Measurements from ENCODE around the gene FBXO44. TPM values are rescaled to one million over a fixed set of nuclear protein-coding genes. Genes with fewer than 3 reads are reported as not detected.

Gene FBXO44
- total and polyA plus RNA-seq, 4 donors = 10.4 to 40.6 (median 21.1) TPM

DNA sequence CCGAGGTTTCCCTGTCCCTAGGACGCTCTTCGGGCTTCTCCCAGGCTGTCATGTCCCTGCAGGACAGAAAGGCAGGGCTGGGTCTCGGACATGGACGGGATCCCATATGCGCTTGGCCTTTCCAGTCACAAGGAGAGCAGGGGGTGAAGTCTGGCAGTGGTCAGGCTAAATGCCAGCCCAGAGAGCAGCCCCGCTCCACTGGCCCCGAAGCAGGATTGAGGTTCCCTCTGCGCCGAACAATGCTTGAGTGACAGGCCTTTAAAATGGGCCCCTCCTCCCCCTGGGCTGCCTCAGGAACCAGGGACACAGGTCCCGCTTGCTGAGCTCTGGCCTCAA, 49.5 kb downstream of the FBXO44 start:
- DNase-seq (no peak), ATAC-seq (ENCODE audit: low FRiP score) (no peak)
- H3K4me3 ChIP-seq (ENCODE audit: low read length in 2 of 2) = no peak overlapping the region
- H3K36me3 ChIP-seq (ENCODE audit: control insufficient read depth in 1 of 2, insufficient read depth in 2 of 2, low read length in 1 of 2) = no peaks in the 10 kb centered on the region
- no peaks in the 10 kb centered on the region for H3K27me3 ChIP-seq (ENCODE audit: control insufficient read depth in 1 of 2, insufficient read depth in 2 of 2, low read length in 1 of 2)
- no peaks in the 10 kb centered on the region for H3K9me3 ChIP-seq (ENCODE audit: control insufficient read depth, low read length)
- intact Hi-C loops (cut with DNase I) = no loop called here
- 76 to 78% methylated on average over 11 of the region's 11 CpGs for WGBS, 2 donors
- no peaks in the 10 kb centered on the region for H3K4me1 ChIP-seq (ENCODE audit: control insufficient read depth in 1 of 2, insufficient read depth in 2 of 2, low read length in 2 of 2)
- no peak overlapping the region for H3K27ac ChIP-seq (ENCODE audit: low read depth in 1 of 2, low read length in 2 of 2)

GRCh38 chr1:11704691-11705475, 50.2 kb downstream of the FBXO44 start:
- Histone ChIP-seq H3K27ac (ENCODE audit: low read depth in 1 of 2, low read length in 2 of 2) (no peak overlapping the region), H3K9me3 (ENCODE audit: control insufficient read depth, low read length) (no peaks in the 10 kb centered on the region), H3K4me3 (ENCODE audit: low read length in 2 of 2) (no peak overlapping the region), H3K4me1 (ENCODE audit: control insufficient read depth in 1 of 2, insufficient read depth in 2 of 2, low read length in 2 of 2) (no peaks in the 10 kb centered on the region), H3K36me3 (ENCODE audit: control insufficient read depth in 1 of 2, insufficient read depth in 2 of 2, low read length in 1 of 2) (no peaks in the 10 kb centered on the region), H3K27me3 (ENCODE audit: control insufficient read depth in 1 of 2, insufficient read depth in 2 of 2, low read length in 1 of 2) (no peaks in the 10 kb centered on the region)
- ATAC-seq (ENCODE audit: low FRiP score) (no peak), DNase-seq (no peak)
- WGBS, 2 donors = 78 to 81% methylated on average over 21 to 22 of the region's 22 CpGs
- intact Hi-C loops (cut with DNase I) = no loop called here

DNA sequence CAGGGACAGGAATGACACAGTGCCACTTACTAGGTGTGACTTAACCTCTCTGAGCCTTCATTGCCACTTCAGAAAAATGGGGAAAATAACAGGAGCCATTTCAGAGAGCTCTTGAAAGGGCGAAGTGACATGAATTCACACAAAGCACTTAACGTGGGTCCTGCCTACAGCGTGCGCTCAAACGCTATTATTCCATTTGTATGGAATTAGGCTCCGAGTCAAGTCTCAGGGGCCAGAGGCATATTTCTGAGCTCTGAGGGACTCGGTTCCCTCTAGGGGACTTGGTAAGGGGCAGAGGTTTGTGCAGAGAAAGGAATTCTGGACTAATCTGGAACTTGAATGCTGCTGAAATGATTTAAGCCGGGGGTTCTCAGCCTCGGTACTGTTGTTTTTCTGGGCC, 50.9 kb downstream of the FBXO44 start:
- DNase-seq = no peak
- no peak overlapping the region for H3K4me3 ChIP-seq (ENCODE audit: low read length in 2 of 2)
- intact Hi-C loops (cut with DNase I) = no loop called here
- ATAC-seq (ENCODE audit: low FRiP score) = no peak
- H3K27ac ChIP-seq (ENCODE audit: low read depth in 1 of 2, low read length in 2 of 2) = no peak overlapping the region
- H3K9me3 ChIP-seq (ENCODE audit: control insufficient read depth, low read length) = no peaks in the 10 kb centered on the region
- H3K4me1 ChIP-seq (ENCODE audit: control insufficient read depth in 1 of 2, insufficient read depth in 2 of 2, low read length in 2 of 2) = no peaks in the 10 kb centered on the region
- 84% methylated on average over 9 of the region's 9 CpGs for WGBS, 2 donors
- no peaks in the 10 kb centered on the region for H3K36me3 ChIP-seq (ENCODE audit: control insufficient read depth in 1 of 2, insufficient read depth in 2 of 2, low read length in 1 of 2)
- no peaks in the 10 kb centered on the region for H3K27me3 ChIP-seq (ENCODE audit: control insufficient read depth in 1 of 2, insufficient read depth in 2 of 2, low read length in 1 of 2)

DNA sequence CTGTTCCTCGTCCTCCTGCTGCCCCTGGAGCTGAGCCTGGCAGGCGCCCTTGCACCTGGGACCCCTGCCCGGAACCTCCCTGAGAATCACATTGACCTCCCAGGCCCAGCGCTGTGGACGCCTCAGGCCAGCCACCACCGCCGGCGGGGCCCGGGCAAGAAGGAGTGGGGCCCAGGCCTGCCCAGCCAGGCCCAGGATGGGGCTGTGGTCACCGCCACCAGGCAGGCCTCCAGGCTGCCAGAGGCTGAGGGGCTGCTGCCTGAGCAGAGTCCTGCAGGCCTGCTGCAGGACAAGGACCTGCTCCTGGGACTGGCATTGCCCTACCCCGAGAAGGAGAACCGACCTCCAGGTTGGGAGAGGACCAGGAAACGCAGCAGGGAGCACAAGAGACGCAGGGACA, 51.6 kb downstream of the FBXO44 start:
- Histone ChIP-seq H3K4me1 (ENCODE audit: control insufficient read depth in 1 of 2, insufficient read depth in 2 of 2, low read length in 2 of 2) (no peaks in the 10 kb centered on the region), H3K27me3 (ENCODE audit: control insufficient read depth in 1 of 2, insufficient read depth in 2 of 2, low read length in 1 of 2) (no peaks in the 10 kb centered on the region), H3K36me3 (ENCODE audit: control insufficient read depth in 1 of 2, insufficient read depth in 2 of 2, low read length in 1 of 2) (no peaks in the 10 kb centered on the region), H3K4me3 (ENCODE audit: low read length in 2 of 2) (no peak overlapping the region), H3K27ac (ENCODE audit: low read depth in 1 of 2, low read length in 2 of 2) (no peak overlapping the region), H3K9me3 (ENCODE audit: control insufficient read depth, low read length) (no peaks in the 10 kb centered on the region)
- DNase-seq = no peak
- intact Hi-C loops (cut with DNase I) = no loop called here
- ATAC-seq (ENCODE audit: low FRiP score) = no peak
- 93 to 95% methylated on average over 14 of the region's 14 CpGs for WGBS, 2 donors

GRCh38 chr1:11707621-11708276, 53.1 kb downstream of the FBXO44 start:
- Histone ChIP-seq H3K27ac (ENCODE audit: low read depth in 1 of 2, low read length in 2 of 2) (no peak overlapping the region), H3K27me3 (ENCODE audit: control insufficient read depth in 1 of 2, insufficient read depth in 2 of 2, low read length in 1 of 2) (no peaks in the 10 kb centered on the region), H3K4me3 (ENCODE audit: low read length in 2 of 2) (no peak overlapping the region), H3K9me3 (ENCODE audit: control insufficient read depth, low read length) (no peaks in the 10 kb centered on the region), H3K4me1 (ENCODE audit: control insufficient read depth in 1 of 2, insufficient read depth in 2 of 2, low read length in 2 of 2) (no peaks in the 10 kb centered on the region), H3K36me3 (ENCODE audit: control insufficient read depth in 1 of 2, insufficient read depth in 2 of 2, low read length in 1 of 2) (no peaks in the 10 kb centered on the region)
- intact Hi-C loops (cut with DNase I) = no loop called here
- 16 to 22% methylated on average over 17 of the region's 17 CpGs for WGBS, 2 donors
- DNase-seq (no peak), ATAC-seq (ENCODE audit: low FRiP score) (no peak)

GRCh38 chr1:11708554-11709350, 54.1 kb downstream of the FBXO44 start:
- Histone ChIP-seq H3K27me3 (ENCODE audit: control insufficient read depth in 1 of 2, insufficient read depth in 2 of 2, low read length in 1 of 2) (no peaks in the 10 kb centered on the region), H3K4me1 (ENCODE audit: control insufficient read depth in 1 of 2, insufficient read depth in 2 of 2, low read length in 2 of 2) (no peaks in the 10 kb centered on the region), H3K4me3 (ENCODE audit: low read length in 2 of 2) (no peak overlapping the region), H3K9me3 (ENCODE audit: control insufficient read depth, low read length) (no peaks in the 10 kb centered on the region), H3K27ac (ENCODE audit: low read depth in 1 of 2, low read length in 2 of 2) (no peak overlapping the region), H3K36me3 (ENCODE audit: control insufficient read depth in 1 of 2, insufficient read depth in 2 of 2, low read length in 1 of 2) (no peaks in the 10 kb centered on the region)
- ATAC-seq (ENCODE audit: low FRiP score) (no peak), DNase-seq (no peak)
- intact Hi-C loops (cut with DNase I) = no loop called here
- WGBS, 2 donors = 73 to 78% methylated on average over 11 of the region's 11 CpGs

- intact Hi-C loops (cut with DNase I) = no loop called here
- Histone ChIP-seq H3K4me1 (ENCODE audit: control insufficient read depth in 1 of 2, insufficient read depth in 2 of 2, low read length in 2 of 2) (no peaks in the 10 kb centered on the region), H3K9me3 (ENCODE audit: control insufficient read depth, low read length) (no peaks in the 10 kb centered on the region), H3K27me3 (ENCODE audit: control insufficient read depth in 1 of 2, insufficient read depth in 2 of 2, low read length in 1 of 2) (no peaks in the 10 kb centered on the region), H3K27ac (ENCODE audit: low read depth in 1 of 2, low read length in 2 of 2) (no peak overlapping the region), H3K36me3 (ENCODE audit: control insufficient read depth in 1 of 2, insufficient read depth in 2 of 2, low read length in 1 of 2) (no peaks in the 10 kb centered on the region), H3K4me3 (ENCODE audit: low read length in 2 of 2) (no peak overlapping the region)
- DNase-seq = no peak
- 93% methylated on average over 5 of the region's 5 CpGs for WGBS, 2 donors
- ATAC-seq (ENCODE audit: low FRiP score) = no peak
These were observed 56.8 kb downstream of the FBXO44 start for GRCh38 chr1:11711490-11711889.

DNA sequence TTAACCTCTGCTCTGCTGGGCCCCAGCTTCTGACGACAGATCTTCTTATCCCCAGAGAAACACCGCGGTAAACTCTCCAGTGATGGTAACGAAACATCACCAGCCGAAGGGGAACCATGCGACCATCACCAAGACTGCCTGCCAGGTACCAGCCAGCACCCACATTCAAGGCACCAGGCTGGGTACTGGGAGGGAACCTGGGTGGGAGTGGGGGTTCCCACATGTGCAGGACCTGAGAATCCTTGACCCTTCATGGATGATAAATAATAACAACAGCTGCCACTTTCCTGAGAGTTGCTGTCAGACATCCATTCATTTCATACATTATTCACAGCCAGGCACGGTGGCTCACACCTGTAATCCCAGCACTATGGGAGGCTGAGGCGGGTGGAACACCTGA, 57.6 kb downstream of the FBXO44 start:
- no peaks in the 10 kb centered on the region for H3K4me1 ChIP-seq (ENCODE audit: control insufficient read depth in 1 of 2, insufficient read depth in 2 of 2, low read length in 2 of 2)
- H3K9me3 ChIP-seq (ENCODE audit: control insufficient read depth, low read length) = no peaks in the 10 kb centered on the region
- no peaks in the 10 kb centered on the region for H3K36me3 ChIP-seq (ENCODE audit: control insufficient read depth in 1 of 2, insufficient read depth in 2 of 2, low read length in 1 of 2)
- no peak overlapping the region for H3K27ac ChIP-seq (ENCODE audit: low read depth in 1 of 2, low read length in 2 of 2)
- H3K27me3 ChIP-seq (ENCODE audit: control insufficient read depth in 1 of 2, insufficient read depth in 2 of 2, low read length in 1 of 2) = no peaks in the 10 kb centered on the region
- WGBS, 2 donors = 93 to 95% methylated on average over 8 of the region's 8 CpGs
- ATAC-seq (ENCODE audit: low FRiP score) (no peak), DNase-seq (no peak)
- no peak overlapping the region for H3K4me3 ChIP-seq (ENCODE audit: low read length in 2 of 2)
- intact Hi-C loops (cut with DNase I) = no loop called here

Data from aorta (tissue), 5 donors.